GM10248 (cell line): ENCODE measurements around the gene CAPN9.

Experiments
- CTCF ChIA-PET: fragments of 300-600 bp; sonication (Branson Sonifier 250); formaldehyde crosslinking; extraction: SDS; loops from one replicate; lab custom pipeline; 2021; ENCODE audit warnings: antibody characterized with exemption; lab: Yijun Ruan, JAX
- POLR2A ChIA-PET: fragments of 350-650 bp; sonication (Branson Sonifier 250); formaldehyde crosslinking; extraction: SDS; loops from one replicate; lab custom pipeline; 2020; ENCODE audit warnings: antibody characterized with exemption; lab: Yijun Ruan, JAX
- DNase-seq: peaks from one replicate; pipeline ENCODE4 v3.0.0; 2012; ENCODE audit errors: extremely low spot score
- CTCF ChIP-seq: IDR thresholded peaks from 2 replicates; pipeline ENCODE4 v1.5.1; 2012; ENCODE audit warnings: mild to moderate bottlenecking, low read depth; ENCODE audit errors: extremely low read depth, missing control alignments, control extremely low read depth

Gene CAPN9

GRCh38 chr1:230825761-230826160 lies 78.6 kb downstream of the CAPN9 start:
- ChIA-PET POLR2A (no interaction called here), CTCF (no interaction called here)
- no peak for TF ChIP-seq CTCF
- no peak for DNase-seq

- no peak for DNase-seq
- ChIA-PET POLR2A (no interaction called here), CTCF (no interaction called here)
- no peak for TF ChIP-seq CTCF
Observed at GRCh38 chr1:230826166-230826875, 79.1 kb downstream of the CAPN9 start.

- ChIA-PET CTCF (interaction anchor here (1.6 kb wide), 1 partner anchor 16 kb away, joined by 3 read pairs; no protein-coding TSS in a partner anchor), POLR2A (no interaction called here)
- TF ChIP-seq CTCF, result no peak
- no peak for DNase-seq
Observed at GRCh38 chr1:230827081-230827681, 80.0 kb downstream of the CAPN9 start.

- no peak for DNase-seq
- no peak for TF ChIP-seq CTCF
- POLR2A ChIA-PET, result no interaction called here
- CTCF ChIA-PET, result interaction anchor here (1.6 to 1.7 kb wide), 2 partner anchors 10 to 17 kb away, joined by 3 to 8 read pairs; no protein-coding TSS in a partner anchor
Observed at GRCh38 chr1:230827801-230828200, 80.6 kb downstream of the CAPN9 start.

- CTCF ChIA-PET, result interaction anchor here (1.6 to 1.7 kb wide), 3 partner anchors 8 to 17 kb away, joined by 3 to 8 read pairs (median 7); no protein-coding TSS in a partner anchor
- no peak for TF ChIP-seq CTCF
- DNase-seq, result no peak
- POLR2A ChIA-PET, result no interaction called here
Observed at GRCh38 chr1:230828421-230828820, 81.2 kb downstream of the CAPN9 start.

- ChIA-PET POLR2A (no interaction called here), CTCF (interaction anchor here (1.9 kb wide), 1 partner anchor 30 kb away, joined by 4 read pairs; no protein-coding TSS in a partner anchor)
- no peak for TF ChIP-seq CTCF
- no peak for DNase-seq
Observed at GRCh38 chr1:230831771-230832170, 84.6 kb downstream of the CAPN9 start.
